ENCODE data around the gene PRPF6. TPM values are rescaled to one million over a fixed set of nuclear protein-coding genes. Genes with fewer than 3 reads are reported as not detected.
A peak's percentile ranks its signal among the peaks of the same experiment; 100 is the strongest.

Gene PRPF6
- total and polyA plus RNA-seq, 2 of the 13 experiments (the other 11 are each of a cell fraction or from before 2014, with no cell fraction given) = 63.7 to 101 TPM

GRCh38 chr20:63980806-63981728 lies at the start of gene PRPF6 (continued):
- 0 out of 2 replicates have a peak, but pooled peaks have one; percentile 92 for TF ChIP-seq FOXO4 (CRISPR knock-in tag; conservative IDR thresholded peaks at IDR 0.05)
- TF ChIP-seq FOXP1 (IDR thresholded peaks at IDR 0.05) = no peak
- TF ChIP-seq FOXP1 (CRISPR knock-in tag; IDR thresholded peaks at IDR 0.05) = peak; percentile 72
- TF ChIP-seq RELA (CRISPR knock-in tag; IDR thresholded peaks at IDR 0.05) = no peak
- TF ChIP-seq ZGPAT (CRISPR knock-in tag; IDR thresholded peaks at IDR 0.05) = peak; percentile 99
- peak; percentile 96 for TF ChIP-seq MNT (IDR thresholded peaks at IDR 0.05)
- TF ChIP-seq ZNF44 (CRISPR knock-in tag; IDR thresholded peaks at IDR 0.05) = no peak
- TF ChIP-seq DNMT3B (CRISPR knock-in tag; conservative IDR thresholded peaks at IDR 0.05) = peak; percentile 65; the same call in 1 of the 2 replicates
- peak; percentile 92; the same call in 1 of the 2 replicates for TF ChIP-seq ZNF672 (CRISPR knock-in tag; IDR thresholded peaks at IDR 0.05)
- peak; percentile 86 for TF ChIP-seq MEIS1 (CRISPR knock-in tag; IDR thresholded peaks at IDR 0.05; ENCODE audit: borderline replicate concordance)
- TF ChIP-seq ZNF264 (CRISPR knock-in tag; IDR thresholded peaks at IDR 0.05) = peak; percentile 95
- TF ChIP-seq KLF16 (CRISPR knock-in tag; IDR thresholded peaks at IDR 0.05) = peak; percentile 98 to 100
- no peak for TF ChIP-seq ATRX (CRISPR knock-in tag; IDR thresholded peaks at IDR 0.05; ENCODE audit: borderline replicate concordance)
- TF ChIP-seq ZNF350 (CRISPR knock-in tag; IDR thresholded peaks at IDR 0.05; ENCODE audit: borderline replicate concordance, low read depth) = peak; percentile 98
- TF ChIP-seq ZBTB14 (CRISPR knock-in tag; IDR thresholded peaks at IDR 0.05) = peak; percentile 83
- TF ChIP-seq ZNF772 (CRISPR knock-in tag; IDR thresholded peaks at IDR 0.05) = peak; percentile 95
- TF ChIP-seq NCOR1 (IDR thresholded peaks at IDR 0.05; ENCODE audit: borderline replicate concordance, low read length) = peak; percentile 66; the same call in 1 of the 2 replicates
- TF ChIP-seq THRA (CRISPR knock-in tag; IDR thresholded peaks at IDR 0.05; ENCODE audit: borderline replicate concordance) = peak; percentile 86
- no peak; the same call in 1 of the 2 replicates for TF ChIP-seq ZFYVE20 (CRISPR knock-in tag; IDR thresholded peaks at IDR 0.05; ENCODE audit: borderline replicate concordance, low read depth)
- TF ChIP-seq NFIB (CRISPR knock-in tag; IDR thresholded peaks at IDR 0.05; ENCODE audit: borderline replicate concordance) = no peak
- peak; percentile 96 for TF ChIP-seq REPIN1 (CRISPR knock-in tag; IDR thresholded peaks at IDR 0.05; ENCODE audit: borderline replicate concordance, low read depth)
- peak; percentile 99 for TF ChIP-seq KDM3A (CRISPR knock-in tag; IDR thresholded peaks at IDR 0.05; ENCODE audit: low read depth)

Data from HepG2 (cell line).